Keratinocyte (primary cell): ENCODE results near the gene ZCRB1.

Source experiments
- EZH2 ChIP-seq: IDR thresholded peaks from one replicate; pipeline ENCODE4 v1.6.1; 2012; ENCODE audit warnings: inconsistent platforms, mild to moderate bottlenecking, low read length, moderate library complexity
- TF ChIP-seq, protein P1 (sequence below), 3 experiments: IDR thresholded peaks in 1 of 3; conservative IDR thresholded peaks in 1 of 3; optimal IDR thresholded peaks in 1 of 3; 2 replicates in 2 of 3; 3 replicates in 1 of 3; pipeline versions ENCODE3 to v1.5.1; 2011; ENCODE audit warnings: low read length in 3 of 3, mild to moderate bottlenecking in 3 of 3, moderate library complexity in 2 of 3, control low read depth in 1 of 3, inconsistent platforms in 1 of 3; ENCODE audit not compliant: insufficient read depth in 2 of 3; ENCODE audit errors: extremely low read depth in 1 of 3

DNA sequence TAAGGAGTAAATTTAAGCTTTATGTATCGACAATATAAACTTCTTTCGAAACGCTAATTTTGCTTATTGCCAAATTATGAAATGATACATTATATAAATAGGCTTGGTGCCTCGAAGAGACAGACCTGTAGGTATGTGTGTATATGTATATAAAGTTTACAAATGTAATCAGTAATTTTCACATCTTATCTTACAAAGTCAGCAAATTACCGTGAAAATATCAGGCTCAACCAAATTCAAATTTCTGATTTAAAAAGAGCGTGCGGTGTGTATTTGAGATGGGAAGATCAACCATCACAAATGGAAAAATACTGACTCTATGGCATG lies 605 bp downstream of the ZCRB1 start:
- TF ChIP-seq EZH2: no peak
- TF ChIP-seq, protein P1, sequence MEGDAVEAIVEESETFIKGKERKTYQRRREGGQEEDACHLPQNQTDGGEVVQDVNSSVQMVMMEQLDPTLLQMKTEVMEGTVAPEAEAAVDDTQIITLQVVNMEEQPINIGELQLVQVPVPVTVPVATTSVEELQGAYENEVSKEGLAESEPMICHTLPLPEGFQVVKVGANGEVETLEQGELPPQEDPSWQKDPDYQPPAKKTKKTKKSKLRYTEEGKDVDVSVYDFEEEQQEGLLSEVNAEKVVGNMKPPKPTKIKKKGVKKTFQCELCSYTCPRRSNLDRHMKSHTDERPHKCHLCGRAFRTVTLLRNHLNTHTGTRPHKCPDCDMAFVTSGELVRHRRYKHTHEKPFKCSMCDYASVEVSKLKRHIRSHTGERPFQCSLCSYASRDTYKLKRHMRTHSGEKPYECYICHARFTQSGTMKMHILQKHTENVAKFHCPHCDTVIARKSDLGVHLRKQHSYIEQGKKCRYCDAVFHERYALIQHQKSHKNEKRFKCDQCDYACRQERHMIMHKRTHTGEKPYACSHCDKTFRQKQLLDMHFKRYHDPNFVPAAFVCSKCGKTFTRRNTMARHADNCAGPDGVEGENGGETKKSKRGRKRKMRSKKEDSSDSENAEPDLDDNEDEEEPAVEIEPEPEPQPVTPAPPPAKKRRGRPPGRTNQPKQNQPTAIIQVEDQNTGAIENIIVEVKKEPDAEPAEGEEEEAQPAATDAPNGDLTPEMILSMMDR (optimal IDR thresholded peaks at IDR 0.05 in 1 of 3, IDR thresholded peaks at IDR 0.05 in 1 of 3, conservative IDR thresholded peaks at IDR 0.05 in 1 of 3; ENCODE audit: extremely low read depth in 1 of 3, insufficient read depth in 2 of 3, low read length in 3 of 3): no peak
